Measurements from ENCODE around the gene MAD1L1. TPM values are rescaled to one million over a fixed set of nuclear protein-coding genes. Genes with fewer than 3 reads are reported as not detected.

The MAD1L1 gene
- total and polyA plus RNA-seq, 2 of the 13 experiments (the other 11 are each of a cell fraction or from before 2014, with no cell fraction given) = 17.4 to 64.7 TPM

DNA sequence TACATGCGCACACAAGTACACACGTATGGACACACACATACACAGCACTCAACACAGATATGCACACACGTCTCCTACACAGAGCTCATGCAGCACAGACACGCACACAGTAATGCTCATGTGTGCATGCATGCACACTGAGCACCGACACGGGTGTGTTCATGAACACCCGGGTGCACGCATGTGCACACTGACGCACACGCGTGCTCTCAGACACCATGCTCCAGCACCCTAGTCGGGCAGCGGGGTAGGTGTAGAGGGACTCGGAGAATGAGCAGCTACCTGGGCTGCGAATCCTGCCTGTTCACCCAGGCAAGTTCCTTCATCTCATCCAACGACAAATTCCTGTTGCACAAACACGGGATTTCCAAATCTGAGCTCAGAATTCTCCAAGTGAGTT, 184.7 kb downstream of the MAD1L1 start:
- in situ Hi-C loops (cut with HindIII; ENCODE audit: extremely low pct_ligation_motif_present, low pct_unique_long_range_greater_than_20kb) = no loop called here
- H3K9ac ChIP-seq (ENCODE audit: insufficient read depth, low read depth, low read length) = no peak overlapping the region

GRCh38 chr7:2046581-2047565, 185.9 kb downstream of the MAD1L1 start:
- Histone ChIP-seq H3K9ac (ENCODE audit: insufficient read depth, low read depth, low read length) (no peak overlapping the region), H2AFZ (ENCODE audit: low read length) (no peak overlapping the region), H3K27me3 (ENCODE audit: control insufficient read depth in 1 of 2, insufficient read depth in 2 of 2, low read length in 2 of 2) (no peaks in the 10 kb centered on the region), H3K4me1 (ENCODE audit: insufficient read depth, low read length) (no peaks in the 10 kb centered on the region), H3K4me3 (replicated peaks in 1 of 3; ENCODE audit: insufficient read depth in 1 of 3, low read depth in 2 of 3, low read length in 3 of 3) (no peak overlapping the region), H3K9me3 (ENCODE audit: low read length) (no peaks in the 10 kb centered on the region), H3K36me3 (replicated peaks in 1 of 2; ENCODE audit: control insufficient read depth in 1 of 2, insufficient read depth in 2 of 2, low read length in 2 of 2) (peaks cover 2 to 22% of the 10 kb centered on the region in 2 experiments; a peak in 4 of 5 replicates), H3K79me2 (ENCODE audit: insufficient read depth, low read length) (no peaks in the 10 kb centered on the region), H4K20me1 (ENCODE audit: insufficient read depth, low read length) (no peaks in the 10 kb centered on the region), H3K4me2 (ENCODE audit: low read depth, low read length) (no peak overlapping the region), H3K27ac (ENCODE audit: extremely low read length, insufficient read depth, low read length) (no peak overlapping the region)
- ATAC-seq (no peak), FAIRE-seq (no peak), DNase-seq (ENCODE audit: low spot score) (no peak)
- BruUV-seq (replicated peaks) = no TSS peak
- CTCF ChIA-PET (ENCODE audit: low intra/inter-chr PET ratio, low total read pairs) = no interaction called here
- in situ Hi-C loops (cut with HindIII; ENCODE audit: extremely low pct_ligation_motif_present, low pct_unique_long_range_greater_than_20kb) (no loop called here), intact Hi-C loops (cut with micrococcal nuclease; ENCODE audit: unreplicated experiment) (no loop called here)
- POLR2A ChIA-PET = no interaction called here
- WGBS (ENCODE audit: low lambda C conversion rate) = 94% methylated on average over 25 of the region's 30 CpGs
- TF ChIP-seq MAFG (CRISPR knock-in tag; IDR thresholded peaks at IDR 0.05) (no peak), FOXM1 (CRISPR knock-in tag; IDR thresholded peaks at IDR 0.05) (no peak), ZNF773 (CRISPR knock-in tag; IDR thresholded peaks at IDR 0.05; ENCODE audit: borderline replicate concordance) (no peak), ZNF580 (CRISPR knock-in tag; IDR thresholded peaks at IDR 0.05; ENCODE audit: borderline replicate concordance, low read depth) (no peak), ZNF883 (CRISPR knock-in tag; IDR thresholded peaks at IDR 0.05; ENCODE audit: not compliant biosample characterization) (no peak), ZNF124 (CRISPR knock-in tag; IDR thresholded peaks at IDR 0.05) (no peak), RXRB (CRISPR knock-in tag; IDR thresholded peaks at IDR 0.05; ENCODE audit: borderline replicate concordance) (no peak), HIVEP1 (CRISPR knock-in tag; IDR thresholded peaks at IDR 0.05) (no peak), AGO2 (optimal IDR thresholded peaks at IDR 0.05; ENCODE audit: low read depth, low read length) (no peak), ZFP36L1 (CRISPR knock-in tag; IDR thresholded peaks at IDR 0.05) (no peak), KAT7 (CRISPR knock-in tag; IDR thresholded peaks at IDR 0.05; ENCODE audit: borderline replicate concordance) (no peak), TGIF2 (CRISPR knock-in tag; IDR thresholded peaks at IDR 0.05) (no peak), RFXANK (CRISPR knock-in tag; IDR thresholded peaks at IDR 0.05) (no peak), SRF (IDR thresholded peaks at IDR 0.05; ENCODE audit: low read depth, low read length) (no peak), ZNF766 (CRISPR knock-in tag; IDR thresholded peaks at IDR 0.05; ENCODE audit: borderline replicate concordance) (no peak)

More for the DNA sequence above, 184.7 kb downstream of the MAD1L1 start:
- Histone ChIP-seq H3K79me2 (ENCODE audit: insufficient read depth, low read length) (no peaks in the 10 kb centered on the region), H4K20me1 (ENCODE audit: insufficient read depth, low read length) (no peaks in the 10 kb centered on the region), H3K27ac (ENCODE audit: extremely low read length, insufficient read depth, low read length) (no peak overlapping the region), H3K9me3 (ENCODE audit: low read length) (no peaks in the 10 kb centered on the region), H2AFZ (ENCODE audit: low read length) (no peak overlapping the region), H3K4me2 (ENCODE audit: low read depth, low read length) (no peak overlapping the region), H3K4me3 (replicated peaks in 1 of 3; ENCODE audit: insufficient read depth in 1 of 3, low read depth in 2 of 3, low read length in 3 of 3) (no peak overlapping the region), H3K4me1 (ENCODE audit: insufficient read depth, low read length) (no peaks in the 10 kb centered on the region), H3K27me3 (ENCODE audit: control insufficient read depth in 1 of 2, insufficient read depth in 2 of 2, low read length in 2 of 2) (no peaks in the 10 kb centered on the region), H3K36me3 (replicated peaks in 1 of 2; ENCODE audit: control insufficient read depth in 1 of 2, insufficient read depth in 2 of 2, low read length in 2 of 2) (peaks cover 1 to 12% of the 10 kb centered on the region in 2 experiments; a peak in 4 of 5 replicates)
- BruUV-seq (replicated peaks) = no TSS peak
- no peak for ATAC-seq
- intact Hi-C loops (cut with micrococcal nuclease; ENCODE audit: unreplicated experiment) = no loop called here
- TF ChIP-seq POLR2G (IDR thresholded peaks at IDR 0.05; ENCODE audit: low read depth, low read length) (no peak), ZNF256 (CRISPR knock-in tag; conservative IDR thresholded peaks at IDR 0.05) (no peak)
- TF ChIP-seq, protein P1, sequence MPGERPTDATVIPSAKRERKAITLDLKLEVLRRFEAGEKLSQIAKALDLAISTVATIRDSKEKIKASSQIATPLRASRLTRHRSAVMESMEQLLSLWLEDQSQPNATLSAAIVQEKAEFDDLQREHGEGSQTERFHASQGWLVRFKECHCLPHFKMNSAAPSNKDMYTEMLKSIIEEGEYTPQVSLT (CRISPR knock-in tag; IDR thresholded peaks at IDR 0.05; ENCODE audit: borderline replicate concordance, low read depth) = no peak
- POLR2A ChIA-PET = no interaction called here
- CTCF ChIA-PET (ENCODE audit: low intra/inter-chr PET ratio, low total read pairs) = no interaction called here
- DNase-seq (ENCODE audit: low spot score) = no peak
- WGBS (ENCODE audit: low lambda C conversion rate) = 96% methylated on average over 11 of the region's 17 CpGs
- no peak for FAIRE-seq

All from HepG2 (cell line).